B cell (primary cell): Measurements from ENCODE around the gene REL. TPM values are rescaled to one million over a fixed set of nuclear protein-coding genes. Genes with fewer than 3 reads are reported as not detected.
A peak's percentile ranks its signal among the peaks of the same experiment; 100 is the strongest.

Experiments
- ATAC-seq: fragments of 200-7000 bp; cut with Tn5 transposase; one replicate; pipeline ENCODE4 v1.10.0; 2021; ENCODE audit warnings: low read depth, mild to moderate bottlenecking, moderate number of reproducible peaks, moderate library complexity
- CTCF ChIA-PET: fragments of 350-600 bp; sonication (Branson Sonifier 250); formaldehyde crosslinking; loops from one replicate; lab custom pipeline; 2021; ENCODE audit warnings: antibody characterized with exemption, inconsistent platforms; lab: Charles Lee
- POLR2A ChIA-PET: fragments of 350-600 bp; sonication (Branson Sonifier 250); formaldehyde crosslinking; loops from one replicate; lab custom pipeline; 2021; ENCODE audit warnings: antibody characterized with exemption; lab: Charles Lee
- DNase-seq: peaks from one replicate; pipeline ENCODE4 v3.0.0; 2013
- H2AFZ ChIP-seq: 2 replicates; pipeline ENCODE4 v1.6.1; 2012; ENCODE audit warnings: mild to moderate bottlenecking, low read depth, low read length; ENCODE audit not compliant: insufficient read depth, poor library complexity, severe bottlenecking
- H3K27ac ChIP-seq, 2 donors: 1 replicate in 1 of 2; 2 replicates in 1 of 2; pipeline ENCODE4 v1.5.1; 2012 to 2013; ENCODE audit warnings: low read length in 2 of 2, mild to moderate bottlenecking in 2 of 2, moderate library complexity in 1 of 2
- H3K27me3 ChIP-seq, 4 experiments: fragments of 200-600 bp in 1 of 4; sonication (generic) in 1 of 4; replicated peaks in 1 of 4; 1 replicate in 2 of 4; 2 replicates in 2 of 4; pipeline versions ENCODE4 v1.6.1 to v1.7.0; 2013 to 2016; ENCODE audit warnings: low read length in 3 of 4, mild to moderate bottlenecking in 2 of 4, mixed read lengths in 1 of 4, moderate library complexity in 1 of 4; ENCODE audit not compliant: insufficient read depth in 4 of 4, control insufficient read depth in 3 of 4; ENCODE audit errors: control extremely low read depth in 1 of 4
- H3K36me3 ChIP-seq, 2 experiments: replicated peaks in 1 of 2; 1 replicate in 1 of 2; 2 replicates in 1 of 2; pipeline versions ENCODE4 v1.6.1 to v1.7.1; 2013; ENCODE audit warnings: low read length in 1 of 2; ENCODE audit not compliant: insufficient read depth in 2 of 2, control insufficient read depth in 1 of 2; ENCODE audit errors: control extremely low read depth in 1 of 2, extremely low read depth in 1 of 2
- H3K4me1 ChIP-seq, 2 donors: fragments of 200-600 bp in 1 of 2; sonication (generic) in 1 of 2; 1 replicate in 1 of 2; 2 replicates in 1 of 2; pipeline versions ENCODE4 v1.5.1 to v1.6.1; 2013 to 2017; ENCODE audit warnings: low read length in 2 of 2; ENCODE audit not compliant: control insufficient read depth in 2 of 2, insufficient read depth in 2 of 2
- H3K4me2 ChIP-seq: replicated peaks from 2 replicates; pipeline ENCODE3; 2012; ENCODE audit warnings: mild to moderate bottlenecking, low read depth, low read length; ENCODE audit not compliant: poor library complexity, severe bottlenecking
- H3K4me3 ChIP-seq, 5 experiments: fragments of 200-600 bp in 1 of 5; sonication (generic) in 1 of 5; 1 replicate in 3 of 5; 2 replicates in 2 of 5; pipeline versions ENCODE4 v1.5.1 to v1.7.0; 2011 to 2016; ENCODE audit warnings: low read length in 4 of 5, mild to moderate bottlenecking in 4 of 5, low read depth in 2 of 5, control low read depth in 1 of 5, moderate library complexity in 1 of 5; ENCODE audit not compliant: insufficient read depth in 1 of 5; ENCODE audit errors: control extremely low read depth in 1 of 5, extremely low read depth in 1 of 5
- H3K79me2 ChIP-seq: fragments of 200-600 bp; sonication (generic); one replicate; pipeline ENCODE4 v1.6.0; 2016; ENCODE audit warnings: low read length; ENCODE audit not compliant: control insufficient read depth, insufficient read depth
- H3K9ac ChIP-seq: fragments of 200-600 bp; sonication (generic); 2 replicates; pipeline ENCODE4 v1.6.1; 2017; ENCODE audit warnings: mild to moderate bottlenecking, low read length, moderate library complexity
- H3K9me3 ChIP-seq, 3 donors: one replicate each; pipeline versions ENCODE4 v1.6.1 to v1.7.1; 2013; ENCODE audit warnings: low read length in 2 of 3; ENCODE audit not compliant: control insufficient read depth in 2 of 3, insufficient read depth in 1 of 3; ENCODE audit errors: control extremely low read depth in 1 of 3
- H4K20me1 ChIP-seq: 2 replicates; pipeline ENCODE4 v1.6.0; 2012; ENCODE audit warnings: mild to moderate bottlenecking, low read length; ENCODE audit not compliant: insufficient read depth, control insufficient read depth, poor library complexity, severe bottlenecking
- H3K27ac Mint-ChIP-seq: one replicate; pipeline ENCODE4 v1.8.0; 2021; ENCODE audit warnings: mixed read lengths
- H3K27me3 Mint-ChIP-seq: one replicate; pipeline ENCODE4 v1.8.0; 2021; ENCODE audit warnings: mixed read lengths
- H3K4me1 Mint-ChIP-seq: one replicate; pipeline ENCODE4 v1.8.0; 2021; ENCODE audit warnings: mixed read lengths
- H3K4me3 Mint-ChIP-seq: one replicate; pipeline ENCODE4 v1.8.0; 2021; ENCODE audit warnings: mixed read lengths
- H3K9me3 Mint-ChIP-seq: one replicate; pipeline ENCODE4 v1.8.0; 2022; ENCODE audit warnings: mixed read lengths; ENCODE audit not compliant: insufficient read depth
- CTCF ChIP-seq: fragments of 200-600 bp; IDR thresholded peaks from one replicate; pipeline ENCODE4 v1.8.0; 2022; ENCODE audit warnings: antibody characterized with exemption, mild to moderate bottlenecking
- EZH2 ChIP-seq: IDR thresholded peaks from 2 replicates; pipeline ENCODE4 v1.6.1; 2012; ENCODE audit warnings: borderline replicate concordance, low read depth, mild to moderate bottlenecking, moderate library complexity, low read length; ENCODE audit not compliant: insufficient read depth, poor library complexity, severe bottlenecking
- WGBS: methylation state at CpG from one replicate; pipeline ENCODE4 v1.1.5; 2013; ENCODE audit warnings: missing lambda C conversion rate; ENCODE audit not compliant: insufficient coverage; 5-methylcytosine and 5-hydroxymethylcytosine counted together
- intact Hi-C: fragments of 100-400 bp; cut with micrococcal nuclease; formaldehyde crosslinking; loops from one replicate; pipeline ENCODE4 v1.10.0; 2022
- polyA plus RNA-seq: library from polyadenylated mRNA; depleted of rRNA; stranded (reverse); fragments of >200 nt; gene quantifications from 2 replicates; pipeline ENCODE4 v1.2.3, GENCODE V29; 2012
- total RNA-seq, 2 donors: library from RNA; stranded (reverse); fragments of 120-200 nt in 1 of 2; gene quantifications; 1 replicate in 1 of 2; 2 replicates in 1 of 2; pipeline versions ENCODE4 v1.2.3 to v1.2.4, GENCODE V29; 2013 to 2022

Gene REL
- total and polyA plus RNA-seq, 2 donors (not counting 1 experiment from before 2014, with no cell fraction given) = 27.9 to 283 TPM

GRCh38 chr2:60885683-60886082 is 4.3 kb downstream of the REL start:
- H3K4me3 ChIP-seq = peak overlapping the region; percentile 9 to 100 (median 86)
- no peak for TF ChIP-seq CTCF
- H3K4me3 Mint-ChIP-seq = peak overlapping the region; percentile 83

GRCh38 chr2:60886991-60887390 is 5.6 kb downstream of the REL start:
- peaks cover 5 to 32% of the 10 kb centered on the region in 2 experiments for H3K36me3 ChIP-seq
- ChIA-PET CTCF (interaction anchor here (1.0 to 3.3 kb wide), 7 partner anchors 24 to 88 kb away, joined by 3 to 22 read pairs (median 4); no protein-coding TSS in a partner anchor), POLR2A (interaction anchor here (0.7 to 1.0 kb wide), 2 partner anchors 16 to 106 kb away, joined by 3 to 5 read pairs; no protein-coding TSS in a partner anchor)
- H2AFZ ChIP-seq = no peak overlapping the region
- H3K4me1 ChIP-seq = peaks cover 35 to 63% of the 10 kb centered on the region in 2 donors
- peaks cover 0 to 1% (median 0%) of the 10 kb centered on the region in 3 donors for H3K9me3 ChIP-seq
- WGBS = no CpG with 5 or more reads among the region's 3 CpGs
- Mint-ChIP-seq H3K4me1 (peaks cover 57% of the 10 kb centered on the region), H3K27me3 (no peaks in the 10 kb centered on the region), H3K9me3 (no peaks in the 10 kb centered on the region), H3K27ac (peak overlapping the region; percentile 21), H3K4me3 (peak overlapping the region; percentile 83)
- H3K4me3 ChIP-seq = peak overlapping the region in 1 of 5 experiments; percentile 84
- TF ChIP-seq CTCF (no peak), EZH2 (no peak)
- peak overlapping the region; percentile 89 for H3K4me2 ChIP-seq
- ATAC-seq = no peak
- no peak for DNase-seq
- H4K20me1 ChIP-seq = peaks cover 67% of the 10 kb centered on the region
- peak overlapping the region in 1 of 2 donors; percentile 79 for H3K27ac ChIP-seq
- H3K79me2 ChIP-seq = peaks cover 98% of the 10 kb centered on the region
- H3K9ac ChIP-seq = peak overlapping the region; percentile 56
- H3K27me3 ChIP-seq = no peaks in the 10 kb centered on the region
- intact Hi-C loops = loop anchor here (10.0 kb wide), 1 partner anchor 332 kb away; the partner anchor contains the start of gene BCL11A

More at GRCh38 chr2:60885683-60886082, 4.3 kb downstream of the REL start:
- H3K36me3 ChIP-seq = peaks cover 0 to 18% of the 10 kb centered on the region in 2 experiments
- DNase-seq = no peak
- peak overlapping the region; percentile 56 for H3K9ac ChIP-seq
- H3K79me2 ChIP-seq = peaks cover 92% of the 10 kb centered on the region
- H3K9me3 Mint-ChIP-seq = no peaks in the 10 kb centered on the region
- H3K4me1 Mint-ChIP-seq = peaks cover 46% of the 10 kb centered on the region
- POLR2A ChIA-PET = interaction anchor here (0.9 kb wide), 1 partner anchor 12 kb away, joined by 5 read pairs; no protein-coding TSS in a partner anchor
- H3K27me3 Mint-ChIP-seq = no peaks in the 10 kb centered on the region
- CTCF ChIA-PET = interaction anchor here (1.0 to 3.3 kb wide), 3 partner anchors 68 to 113 kb away, joined by 3 to 22 read pairs (median 10); no protein-coding TSS in a partner anchor
- WGBS = no CpG with 5 or more reads among the region's 2 CpGs
- H3K4me2 ChIP-seq = peak overlapping the region; percentile 89
- H4K20me1 ChIP-seq = peaks cover 59% of the 10 kb centered on the region
- peaks cover 29 to 52% of the 10 kb centered on the region in 2 donors for H3K4me1 ChIP-seq
- H3K27ac ChIP-seq = peak overlapping the region; percentile 54 to 79
- no peak overlapping the region for H2AFZ ChIP-seq
- intact Hi-C loops = loop anchor here (2.0 to 10.0 kb wide), 3 partner anchors 13 to 331 kb away; partner anchors contain the start of gene BCL11A
- no peak for ATAC-seq
- no peaks in the 10 kb centered on the region for H3K27me3 ChIP-seq
- H3K9me3 ChIP-seq = peaks cover 0 to 1% (median 0%) of the 10 kb centered on the region in 3 donors
- peak overlapping the region; percentile 57 for H3K27ac Mint-ChIP-seq
